Measurements from ENCODE around the gene MARCHF10. TPM values are rescaled to one million over a fixed set of nuclear protein-coding genes. Genes with fewer than 3 reads are reported as not detected.

Gene MARCHF10
- total RNA-seq, 2 donors from 2014 or later, result not detected

GRCh38 chr17:62782730-62783270 lies 25.3 kb downstream of the MARCHF10 start:
- DNase-seq (ENCODE audit: low spot score), result no peak
- TF ChIP-seq CTCF (IDR thresholded peaks at IDR 0.05), result no peak
- H3K4me3 ChIP-seq, result no peak overlapping the region
- peaks cover 0 to 7% of the 10 kb centered on the region in 2 donors for H3K9me3 ChIP-seq
- H3K27me3 ChIP-seq, result no peaks in the 10 kb centered on the region
- no peak overlapping the region for H3K27ac ChIP-seq
- H3K36me3 ChIP-seq, result no peaks in the 10 kb centered on the region
- H3K4me1 ChIP-seq, result no peaks in the 10 kb centered on the region

- no peaks in the 10 kb centered on the region for H3K4me1 ChIP-seq
- no peak for TF ChIP-seq CTCF (IDR thresholded peaks at IDR 0.05)
- H3K9me3 ChIP-seq, result peaks cover 0 to 7% of the 10 kb centered on the region in 2 donors
- no peak overlapping the region for H3K4me3 ChIP-seq
- H3K27ac ChIP-seq, result no peak overlapping the region
- no peak for DNase-seq (ENCODE audit: low spot score)
- H3K27me3 ChIP-seq, result no peaks in the 10 kb centered on the region
- H3K36me3 ChIP-seq, result no peaks in the 10 kb centered on the region
Measured at GRCh38 chr17:62781831-62782251, 26.3 kb downstream of the MARCHF10 start.

GRCh38 chr17:62781356-62781755 lies 26.8 kb downstream of the MARCHF10 start:
- Histone ChIP-seq H3K4me1 (no peaks in the 10 kb centered on the region), H3K36me3 (no peaks in the 10 kb centered on the region), H3K27ac (no peak overlapping the region), H3K4me3 (no peak overlapping the region), H3K27me3 (no peaks in the 10 kb centered on the region), H3K9me3 (peaks cover 0 to 7% of the 10 kb centered on the region in 2 donors)
- no peak for DNase-seq (ENCODE audit: low spot score)
- no peak for TF ChIP-seq CTCF (IDR thresholded peaks at IDR 0.05)

GRCh38 chr17:62780951-62781350 lies 27.2 kb downstream of the MARCHF10 start:
- TF ChIP-seq CTCF (IDR thresholded peaks at IDR 0.05), result no peak
- no peaks in the 10 kb centered on the region for H3K36me3 ChIP-seq
- no peaks in the 10 kb centered on the region for H3K27me3 ChIP-seq
- DNase-seq (ENCODE audit: low spot score), result no peak
- H3K27ac ChIP-seq, result no peak overlapping the region
- peaks cover 0 to 7% of the 10 kb centered on the region in 2 donors for H3K9me3 ChIP-seq
- no peaks in the 10 kb centered on the region for H3K4me1 ChIP-seq
- no peak overlapping the region for H3K4me3 ChIP-seq

GRCh38 chr17:62780269-62780668 lies 27.8 kb downstream of the MARCHF10 start:
- no peak for DNase-seq (ENCODE audit: low spot score)
- Histone ChIP-seq H3K4me1 (no peaks in the 10 kb centered on the region), H3K36me3 (no peaks in the 10 kb centered on the region), H3K9me3 (peaks cover 0 to 7% of the 10 kb centered on the region in 2 donors), H3K4me3 (no peak overlapping the region), H3K27me3 (no peaks in the 10 kb centered on the region), H3K27ac (no peak overlapping the region)
- no peak for TF ChIP-seq CTCF (IDR thresholded peaks at IDR 0.05)

Measured in right atrium auricular region (tissue), 2 donors.